ENCODE results near the gene CAV1. TPM values are rescaled to one million over a fixed set of nuclear protein-coding genes. Genes with fewer than 3 reads are reported as not detected.
A peak's percentile ranks its signal among the peaks of the same experiment; 100 is the strongest.

CAV1 gene
- total and polyA plus RNA-seq, 2 of the 4 experiments (the other 2 are of a cell fraction) = 1,592 to 1,808 TPM

DNA sequence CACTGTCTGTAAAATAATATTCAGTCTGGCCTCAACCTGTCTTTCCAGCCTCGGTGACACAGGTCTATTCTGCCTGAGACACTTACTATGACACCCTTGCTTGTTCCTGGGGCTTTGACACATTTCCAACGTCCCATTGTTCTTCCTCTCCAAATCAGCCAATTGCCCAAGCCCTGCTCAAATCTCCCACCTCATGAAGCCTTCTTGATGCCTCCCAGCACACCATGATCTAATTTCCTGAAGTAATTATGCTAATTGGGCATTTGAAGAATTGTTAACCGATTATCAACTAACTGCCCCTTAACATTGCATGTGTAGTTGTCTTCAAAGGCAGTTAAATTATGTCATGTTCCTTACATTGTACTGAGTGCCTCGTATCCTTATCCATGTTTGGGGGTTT is 33.1 kb downstream of the CAV1 start:
- Histone ChIP-seq H3K9ac (ENCODE audit: low read depth, low read length) (no peak overlapping the region), H4K20me1 (ENCODE audit: insufficient read depth, low read length) (peaks cover 15% of the 10 kb centered on the region), H3K14ac (replicated peaks; ENCODE audit: low read depth, low read length) (no peak overlapping the region; the same call in 1 of the 2 replicates), H3K4me1 (ENCODE audit: control insufficient read depth, insufficient read depth, low read length) (peaks cover 10% of the 10 kb centered on the region), H3K18ac (ENCODE audit: low read depth, low read length) (no peak overlapping the region), H3K79me1 (ENCODE audit: low read depth in 1 of 2, low read length in 2 of 2) (peaks cover 22 to 64% of the 10 kb centered on the region in 2 experiments), H3K4ac (ENCODE audit: low read depth, low read length) (peak overlapping the region; percentile 33; the same call in 1 of the 2 replicates), H4K5ac (ENCODE audit: low read depth, low read length) (no peak overlapping the region), H2BK20ac (ENCODE audit: low read depth, low read length) (no peak overlapping the region), H3K27me3 (ENCODE audit: control insufficient read depth, insufficient read depth, low read length) (no peaks in the 10 kb centered on the region), H2AK5ac (ENCODE audit: low read depth, low read length) (no peak overlapping the region), H3K9me3 (ENCODE audit: control insufficient read depth, insufficient read depth, low read length) (no peaks in the 10 kb centered on the region), H4K91ac (ENCODE audit: insufficient read depth, low read depth, low read length) (no peak overlapping the region), H3K56ac (ENCODE audit: extremely low read depth, insufficient read depth, low read length) (no peak overlapping the region), H4K8ac (ENCODE audit: low read depth in 2 of 2, low read length in 2 of 2) (no peak overlapping the region), H2BK120ac (ENCODE audit: low read depth, low read length) (no peak overlapping the region), H3K4me3 (ENCODE audit: insufficient read depth, low read depth, low read length) (no peak overlapping the region), H2BK15ac (ENCODE audit: low read depth, low read length) (no peak overlapping the region), H3K27ac (ENCODE audit: insufficient read depth, low read length) (no peak overlapping the region), H2AFZ (replicated peaks; ENCODE audit: low read length, poor library complexity) (no peak overlapping the region), H3K23ac (ENCODE audit: low read depth, low read length) (no peak overlapping the region; the same call in 1 of the 2 replicates), H3K9me1 (ENCODE audit: insufficient read depth, low read length) (peaks cover 19% of the 10 kb centered on the region), H2BK5ac (ENCODE audit: low read depth, low read length, poor library complexity, severe bottlenecking) (peak overlapping the region; percentile 16), H3K36me3 (ENCODE audit: control insufficient read depth, insufficient read depth, low read length) (peaks cover 27% of the 10 kb centered on the region), H2AK9ac (replicated peaks; ENCODE audit: low read depth, low read length, poor library complexity) (no peak overlapping the region), H3K4me2 (ENCODE audit: low read depth, low read length) (no peak overlapping the region)
- ChIA-PET POLR2A (ENCODE audit: unreplicated experiment) (no interaction called here), CTCF (no interaction called here)
- WGBS, 2 experiments (ENCODE audit: extremely low coverage in 2 of 2, insufficient read length in 1 of 2) = 71% methylated on average over 1 of the region's 4 CpGs; no CpG with 5 or more reads in 1 of the 2 experiments
- in situ Hi-C loops (cut with MboI; ENCODE audit: low sequenced_read_pairs) = no loop called here
- TF ChIP-seq CEBPB (IDR thresholded peaks at IDR 0.05; ENCODE audit: low read depth, low read length) (no peak), SMC3 (IDR thresholded peaks at IDR 0.05; ENCODE audit: low read depth, low read length) (no peak), RAD21 (IDR thresholded peaks at IDR 0.05; ENCODE audit: low read length) (no peak), BHLHE40 (IDR thresholded peaks at IDR 0.05; ENCODE audit: low read depth, low read length) (no peak), NFE2L2 (IDR thresholded peaks at IDR 0.05; ENCODE audit: low read depth, low read length) (no peak), RFX5 (IDR thresholded peaks at IDR 0.05; ENCODE audit: low read depth, low read length) (no peak), MAZ (IDR thresholded peaks at IDR 0.05; ENCODE audit: borderline replicate concordance, low read depth, low read length) (no peak), CHD1 (IDR thresholded peaks at IDR 0.05; ENCODE audit: low read depth, low read length) (no peak), FOS (IDR thresholded peaks at IDR 0.05; ENCODE audit: low read depth, low read length) (no peak), MXI1 (IDR thresholded peaks at IDR 0.05; ENCODE audit: borderline replicate concordance, low read depth, low read length) (no peak), POLR2A (IDR thresholded peaks at IDR 0.05; ENCODE audit: low read depth, low read length) (no peak), RCOR1 (IDR thresholded peaks at IDR 0.05; ENCODE audit: insufficient replicate concordance, low read length) (no peak), MAFK (IDR thresholded peaks at IDR 0.05; ENCODE audit: low read depth, low read length) (no peak)
- TF ChIP-seq, protein P1, sequence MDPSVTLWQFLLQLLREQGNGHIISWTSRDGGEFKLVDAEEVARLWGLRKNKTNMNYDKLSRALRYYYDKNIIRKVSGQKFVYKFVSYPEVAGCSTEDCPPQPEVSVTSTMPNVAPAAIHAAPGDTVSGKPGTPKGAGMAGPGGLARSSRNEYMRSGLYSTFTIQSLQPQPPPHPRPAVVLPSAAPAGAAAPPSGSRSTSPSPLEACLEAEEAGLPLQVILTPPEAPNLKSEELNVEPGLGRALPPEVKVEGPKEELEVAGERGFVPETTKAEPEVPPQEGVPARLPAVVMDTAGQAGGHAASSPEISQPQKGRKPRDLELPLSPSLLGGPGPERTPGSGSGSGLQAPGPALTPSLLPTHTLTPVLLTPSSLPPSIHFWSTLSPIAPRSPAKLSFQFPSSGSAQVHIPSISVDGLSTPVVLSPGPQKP (IDR thresholded peaks at IDR 0.05; ENCODE audit: borderline replicate concordance, low read depth, low read length) = no peak
- TF ChIP-seq, protein P2, sequence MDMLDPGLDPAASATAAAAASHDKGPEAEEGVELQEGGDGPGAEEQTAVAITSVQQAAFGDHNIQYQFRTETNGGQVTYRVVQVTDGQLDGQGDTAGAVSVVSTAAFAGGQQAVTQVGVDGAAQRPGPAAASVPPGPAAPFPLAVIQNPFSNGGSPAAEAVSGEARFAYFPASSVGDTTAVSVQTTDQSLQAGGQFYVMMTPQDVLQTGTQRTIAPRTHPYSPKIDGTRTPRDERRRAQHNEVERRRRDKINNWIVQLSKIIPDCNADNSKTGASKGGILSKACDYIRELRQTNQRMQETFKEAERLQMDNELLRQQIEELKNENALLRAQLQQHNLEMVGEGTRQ (IDR thresholded peaks at IDR 0.05; ENCODE audit: low read depth, low read length) = no peak
- TF ChIP-seq, protein P3, sequence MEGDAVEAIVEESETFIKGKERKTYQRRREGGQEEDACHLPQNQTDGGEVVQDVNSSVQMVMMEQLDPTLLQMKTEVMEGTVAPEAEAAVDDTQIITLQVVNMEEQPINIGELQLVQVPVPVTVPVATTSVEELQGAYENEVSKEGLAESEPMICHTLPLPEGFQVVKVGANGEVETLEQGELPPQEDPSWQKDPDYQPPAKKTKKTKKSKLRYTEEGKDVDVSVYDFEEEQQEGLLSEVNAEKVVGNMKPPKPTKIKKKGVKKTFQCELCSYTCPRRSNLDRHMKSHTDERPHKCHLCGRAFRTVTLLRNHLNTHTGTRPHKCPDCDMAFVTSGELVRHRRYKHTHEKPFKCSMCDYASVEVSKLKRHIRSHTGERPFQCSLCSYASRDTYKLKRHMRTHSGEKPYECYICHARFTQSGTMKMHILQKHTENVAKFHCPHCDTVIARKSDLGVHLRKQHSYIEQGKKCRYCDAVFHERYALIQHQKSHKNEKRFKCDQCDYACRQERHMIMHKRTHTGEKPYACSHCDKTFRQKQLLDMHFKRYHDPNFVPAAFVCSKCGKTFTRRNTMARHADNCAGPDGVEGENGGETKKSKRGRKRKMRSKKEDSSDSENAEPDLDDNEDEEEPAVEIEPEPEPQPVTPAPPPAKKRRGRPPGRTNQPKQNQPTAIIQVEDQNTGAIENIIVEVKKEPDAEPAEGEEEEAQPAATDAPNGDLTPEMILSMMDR (conservative IDR thresholded peaks at IDR 0.05; ENCODE audit: low read depth, low read length) = no peak
- dilution Hi-C loops (cut with HindIII; ENCODE audit: low sequenced_read_pairs, unreplicated experiment) = no loop called here
- intact Hi-C loops (cut with micrococcal nuclease) = no loop called here
- no TSS peak for BruUV-seq (replicated peaks)
- ATAC-seq (ENCODE audit: low read depth) (no peak), DNase-seq (no peak)
